ENCODE measurements around the gene SORBS1. TPM values are rescaled to one million over a fixed set of nuclear protein-coding genes. Genes with fewer than 3 reads are reported as not detected.

SORBS1 gene
- total and polyA plus RNA-seq, 2 of the 13 experiments (the other 11 are each of a cell fraction or from before 2014, with no cell fraction given): 16.8 to 39.8 TPM

- TF ChIP-seq ZNF224 (CRISPR knock-in tag; IDR thresholded peaks at IDR 0.05): no peak
- TF ChIP-seq ETV6 (CRISPR knock-in tag; conservative IDR thresholded peaks at IDR 0.05): no peak
- no peak for TF ChIP-seq ZNF83 (CRISPR knock-in tag; IDR thresholded peaks at IDR 0.05; ENCODE audit: borderline replicate concordance)
- no peak for TF ChIP-seq SETDB1 (CRISPR knock-in tag; IDR thresholded peaks at IDR 0.05; ENCODE audit: borderline replicate concordance)
- TF ChIP-seq ZNF709 (CRISPR knock-in tag; IDR thresholded peaks at IDR 0.05): no peak
- TF ChIP-seq IRF1 (CRISPR knock-in tag; IDR thresholded peaks at IDR 0.05; ENCODE audit: low read depth): no peak
- no peak for TF ChIP-seq ELF1 (CRISPR knock-in tag; IDR thresholded peaks at IDR 0.05)
- TF ChIP-seq SP1 (IDR thresholded peaks at IDR 0.05): no peak
- no peak for TF ChIP-seq SP1 (CRISPR knock-in tag; IDR thresholded peaks at IDR 0.05)
- no peak for TF ChIP-seq ZNF574 (CRISPR knock-in tag; IDR thresholded peaks at IDR 0.05)
- no peak for TF ChIP-seq ZMYM3 (CRISPR knock-in tag; IDR thresholded peaks at IDR 0.05)
- no peak for TF ChIP-seq NFE2 (CRISPR knock-in tag; IDR thresholded peaks at IDR 0.05)
- no peak for TF ChIP-seq ZNF33A (CRISPR knock-in tag; IDR thresholded peaks at IDR 0.05; ENCODE audit: borderline replicate concordance)
- peak; percentile 47; the same call in 1 of the 2 replicates for TF ChIP-seq HNF4G (IDR thresholded peaks at IDR 0.05; ENCODE audit: borderline replicate concordance, low read depth, low read length)
- no peak; the same call in 1 of the 2 replicates for TF ChIP-seq HNF4G (CRISPR knock-in tag; IDR thresholded peaks at IDR 0.05; ENCODE audit: borderline replicate concordance, low read depth)
- TF ChIP-seq KIAA2018 (CRISPR knock-in tag; IDR thresholded peaks at IDR 0.05; ENCODE audit: borderline replicate concordance): no peak
Observed at GRCh38 chr10:95443636-95444035, 117.5 kb downstream of the SORBS1 start (continued).
